Natural killer cell treated with Interleukin-12 subunit alpha and Interleukin-12 subunit beta and Interleukin-15 and Interleukin-18, amount 100 ng/mL, for 72 hours (primary cell): Measurements from ENCODE around the gene CTNNA1. TPM values are rescaled to one million over a fixed set of nuclear protein-coding genes. Genes with fewer than 3 reads are reported as not detected.

Source experiments
- ATAC-seq, 2 donors: fragments of 150-1000 bp; cut with Tn5 transposase in 1 of 2; sonication (Bioruptor Pico), chemical (Tn5 transposase) in 1 of 2; 2 replicates each; pipeline ENCODE4 v1.10.0; 2021
- DNase-seq: peaks from one replicate; pipeline ENCODE4 v3.0.0; 2022; ENCODE audit warnings: low spot score
- H3K27ac Mint-ChIP-seq, 2 donors: 1 replicate in 1 of 2; 2 replicates in 1 of 2; pipeline ENCODE4 v1.8.0; 2022; ENCODE audit warnings: mixed read lengths in 2 of 2, mild to moderate bottlenecking in 1 of 2, moderate library complexity in 1 of 2
- H3K27me3 Mint-ChIP-seq, 2 donors: 1 replicate in 1 of 2; 2 replicates in 1 of 2; pipeline ENCODE4 v1.8.0; 2022; ENCODE audit warnings: mixed read lengths in 2 of 2
- H3K36me3 Mint-ChIP-seq: one replicate; pipeline ENCODE4 v1.8.0; 2022; ENCODE audit warnings: mixed read lengths
- H3K4me1 Mint-ChIP-seq, 2 donors: 1 replicate in 1 of 2; 2 replicates in 1 of 2; pipeline ENCODE4 v1.8.0; 2022; ENCODE audit warnings: low read depth in 2 of 2, mixed read lengths in 2 of 2, mild to moderate bottlenecking in 1 of 2
- H3K4me3 Mint-ChIP-seq: one replicate; pipeline ENCODE4 v1.8.0; 2022; ENCODE audit warnings: mixed read lengths
- H3K9me3 Mint-ChIP-seq: 2 replicates; pipeline ENCODE4 v1.8.0; 2022; ENCODE audit warnings: mixed read lengths
- total RNA-seq, 2 donors: library from RNA; stranded (reverse); gene quantifications; one replicate each; pipeline ENCODE4 v1.2.3, GENCODE V29; 2022

The CTNNA1 gene
- total RNA-seq, 2 donors from 2014 or later: 50.6 to 65.8 TPM

DNA sequence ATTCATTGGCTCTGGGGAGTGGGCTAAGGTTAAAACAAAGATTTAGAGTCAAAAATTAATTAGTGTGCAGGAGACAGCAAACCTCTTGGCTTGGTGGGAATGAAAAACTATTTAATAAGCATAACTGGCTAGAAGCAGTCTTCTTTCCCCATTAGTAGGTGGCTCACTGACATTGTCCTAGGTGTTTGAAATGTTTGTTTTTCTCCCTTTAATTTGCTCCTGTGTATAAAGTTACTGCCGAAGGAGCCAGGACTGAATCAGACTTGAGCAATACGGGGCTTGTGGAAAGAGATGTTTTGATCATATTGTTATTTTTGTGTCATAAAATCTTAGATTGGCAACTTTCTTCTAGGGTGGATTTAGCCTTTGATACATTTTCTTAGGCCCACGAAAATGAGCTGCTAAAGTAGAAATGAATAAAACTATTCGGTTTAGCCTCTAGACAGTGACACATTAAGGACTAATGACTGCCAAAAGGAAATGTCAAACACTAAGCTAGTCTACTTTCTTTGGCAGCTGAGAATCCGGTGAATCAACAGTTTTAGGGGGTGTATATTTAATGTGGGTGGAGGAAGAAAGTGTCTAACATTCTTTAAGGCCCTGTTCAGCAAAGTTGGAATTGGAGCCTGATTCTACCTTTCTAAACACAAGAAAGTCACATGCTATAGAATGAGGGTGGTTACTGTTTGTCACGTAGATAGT is 91.7 kb downstream of the CTNNA1 start:
- H3K27ac Mint-ChIP-seq: no peak overlapping the region
- no peak for DNase-seq
- ATAC-seq: no peak
- no peaks in the 10 kb centered on the region for H3K9me3 Mint-ChIP-seq
- H3K4me3 Mint-ChIP-seq: no peak overlapping the region
- no peaks in the 10 kb centered on the region for H3K27me3 Mint-ChIP-seq
- H3K36me3 Mint-ChIP-seq: no peaks in the 10 kb centered on the region
- peaks cover 12 to 14% of the 10 kb centered on the region in 2 donors for H3K4me1 Mint-ChIP-seq

DNA sequence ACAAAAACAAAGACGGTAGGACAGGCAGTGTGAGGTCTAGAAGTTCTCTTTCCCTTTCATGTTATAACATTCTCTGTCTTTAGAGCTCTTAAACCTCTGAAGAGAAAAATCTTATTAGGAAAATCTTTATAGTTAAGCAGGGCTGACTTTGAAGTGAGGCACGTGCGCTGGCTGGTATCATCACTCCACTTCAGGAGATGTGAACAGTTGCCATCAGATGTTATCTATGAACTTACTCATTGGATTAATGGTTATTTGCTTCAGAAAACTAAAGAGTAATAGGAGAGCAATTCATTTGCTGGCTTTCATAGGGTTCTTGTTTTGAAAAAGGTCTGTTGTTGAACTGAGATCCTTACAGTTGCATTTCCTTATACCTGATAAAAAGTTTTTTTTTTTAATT is 96.2 kb downstream of the CTNNA1 start:
- DNase-seq (no peak), ATAC-seq (no peak)
- Mint-ChIP-seq H3K9me3 (no peaks in the 10 kb centered on the region), H3K27ac (no peak overlapping the region), H3K36me3 (no peaks in the 10 kb centered on the region), H3K27me3 (no peaks in the 10 kb centered on the region), H3K4me1 (peaks cover 12 to 23% of the 10 kb centered on the region in 2 donors), H3K4me3 (no peak overlapping the region)

DNA sequence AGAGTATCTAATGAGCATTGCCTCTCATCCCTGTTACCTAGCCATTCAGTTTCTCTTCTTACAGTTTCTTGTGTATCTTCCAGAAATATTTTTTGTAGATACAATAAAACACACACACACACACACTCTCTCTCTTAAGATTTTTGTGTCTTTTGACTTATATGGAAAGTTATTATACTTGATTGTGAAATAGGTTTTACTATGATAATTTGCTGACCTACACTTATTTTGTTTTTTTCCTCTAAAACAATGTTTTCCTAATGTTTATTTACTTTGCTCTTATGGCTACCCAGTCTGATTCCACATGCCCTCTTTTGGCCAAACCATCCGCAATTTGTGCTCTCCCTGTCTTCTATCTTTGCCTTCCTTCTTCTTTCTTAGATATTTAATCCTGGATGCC is 96.7 kb downstream of the CTNNA1 start:
- Mint-ChIP-seq H3K27me3 (no peaks in the 10 kb centered on the region), H3K9me3 (no peaks in the 10 kb centered on the region), H3K36me3 (no peaks in the 10 kb centered on the region), H3K4me1 (peaks cover 12 to 23% of the 10 kb centered on the region in 2 donors), H3K27ac (no peak overlapping the region), H3K4me3 (no peak overlapping the region)
- DNase-seq (no peak), ATAC-seq (no peak)

DNA sequence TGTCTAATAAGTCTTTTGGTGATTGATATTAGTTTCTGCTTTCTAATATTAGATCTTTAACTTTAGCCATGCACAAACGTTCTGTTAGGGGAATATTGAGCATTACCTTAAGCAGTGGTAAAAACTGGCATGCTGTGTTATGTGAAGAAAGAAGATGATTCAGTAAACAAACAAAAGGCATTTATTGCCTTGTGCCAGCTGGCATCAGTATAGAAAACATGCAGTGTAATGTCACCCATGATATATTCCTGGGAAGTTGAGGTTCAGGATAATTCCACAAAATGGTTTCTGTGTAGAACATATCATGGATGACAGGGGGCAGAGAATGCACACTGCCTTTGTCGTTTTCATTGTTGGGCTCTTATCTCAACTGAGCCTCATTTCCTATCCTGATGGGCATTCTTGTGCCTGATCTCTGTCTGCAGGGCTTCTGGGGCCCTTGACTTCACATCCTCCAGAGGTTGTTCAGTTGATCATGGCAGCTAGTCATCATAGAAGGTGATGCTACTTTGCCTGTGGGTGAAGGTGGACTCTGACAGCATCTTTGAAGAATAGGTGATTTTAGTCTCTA is 97.7 kb downstream of the CTNNA1 start:
- Mint-ChIP-seq H3K4me3 (no peak overlapping the region), H3K9me3 (no peaks in the 10 kb centered on the region), H3K4me1 (peaks cover 12 to 23% of the 10 kb centered on the region in 2 donors), H3K36me3 (no peaks in the 10 kb centered on the region), H3K27ac (no peak overlapping the region), H3K27me3 (no peaks in the 10 kb centered on the region)
- DNase-seq: no peak
- no peak for ATAC-seq

DNA sequence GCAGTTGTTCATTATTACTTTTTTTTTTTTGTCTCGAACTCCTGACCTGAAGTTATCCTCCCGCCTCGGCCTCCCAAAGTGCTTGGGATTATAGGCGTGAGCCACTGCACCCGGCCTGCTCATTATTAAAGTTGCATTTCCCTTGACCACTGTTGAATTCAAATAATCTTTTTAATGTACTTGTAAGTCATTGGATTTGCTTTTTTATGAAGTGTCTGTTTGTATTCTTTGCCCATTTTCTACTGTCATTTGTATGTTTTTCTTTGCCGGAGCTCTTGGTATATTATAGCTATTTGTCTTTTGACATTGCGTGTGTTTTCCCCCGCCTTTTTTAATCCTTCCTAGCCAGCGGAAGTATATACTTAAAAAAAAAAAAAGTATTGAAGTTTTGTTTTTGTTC is 99.9 kb downstream of the CTNNA1 start:
- DNase-seq (no peak), ATAC-seq (no peak)
- H3K27me3 Mint-ChIP-seq: no peaks in the 10 kb centered on the region
- H3K4me3 Mint-ChIP-seq: no peak overlapping the region
- H3K36me3 Mint-ChIP-seq: no peaks in the 10 kb centered on the region
- no peak overlapping the region for H3K27ac Mint-ChIP-seq
- H3K9me3 Mint-ChIP-seq: no peaks in the 10 kb centered on the region
- peaks cover 4 to 17% of the 10 kb centered on the region in 2 donors for H3K4me1 Mint-ChIP-seq

DNA sequence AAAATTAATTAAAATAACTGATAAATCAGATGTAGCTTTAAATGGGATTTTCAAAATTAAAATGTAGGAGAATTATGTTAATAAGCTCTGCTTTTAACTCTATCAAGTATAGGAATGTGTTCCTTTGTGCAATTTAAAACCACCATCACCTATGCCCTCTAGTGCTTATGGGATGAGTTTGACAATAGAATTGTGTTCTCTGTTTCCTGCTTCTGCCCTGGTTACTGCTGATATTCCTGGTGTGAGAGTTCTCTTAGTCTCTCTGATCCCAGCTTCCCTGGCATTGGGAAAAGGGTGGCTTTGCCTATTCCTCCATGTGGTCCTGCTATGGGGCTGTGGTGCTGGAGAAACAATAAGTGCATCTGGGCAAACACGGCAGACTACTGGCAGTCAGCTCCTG is 113.8 kb downstream of the CTNNA1 start:
- DNase-seq (no peak), ATAC-seq (no peak)
- Mint-ChIP-seq H3K9me3 (peaks cover 5% of the 10 kb centered on the region), H3K27me3 (peaks cover 0 to 12% of the 10 kb centered on the region in 2 donors), H3K4me3 (no peak overlapping the region), H3K4me1 (peaks cover 0 to 9% of the 10 kb centered on the region in 2 donors), H3K27ac (no peak overlapping the region), H3K36me3 (peaks cover 7% of the 10 kb centered on the region)

DNA sequence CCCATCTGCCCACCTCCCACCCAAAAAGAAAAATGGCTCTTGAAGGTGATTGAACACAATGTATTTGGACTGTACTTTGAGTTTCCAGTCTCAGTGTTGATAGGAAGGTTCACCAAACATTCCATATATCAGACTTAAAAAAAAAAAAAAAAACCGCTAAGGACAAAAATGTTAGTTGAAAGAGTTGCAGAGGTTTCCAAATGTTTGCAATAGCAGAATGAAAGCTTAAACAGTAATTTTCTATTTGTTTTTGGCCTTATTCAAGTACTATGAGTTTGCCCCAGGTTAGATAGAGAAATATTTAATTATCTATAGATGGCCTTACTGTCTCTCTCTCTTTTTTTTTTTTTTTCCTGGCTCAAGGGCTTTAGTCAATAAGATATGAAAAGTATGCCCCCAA is 115.8 kb downstream of the CTNNA1 start:
- no peak overlapping the region for H3K27ac Mint-ChIP-seq

DNA sequence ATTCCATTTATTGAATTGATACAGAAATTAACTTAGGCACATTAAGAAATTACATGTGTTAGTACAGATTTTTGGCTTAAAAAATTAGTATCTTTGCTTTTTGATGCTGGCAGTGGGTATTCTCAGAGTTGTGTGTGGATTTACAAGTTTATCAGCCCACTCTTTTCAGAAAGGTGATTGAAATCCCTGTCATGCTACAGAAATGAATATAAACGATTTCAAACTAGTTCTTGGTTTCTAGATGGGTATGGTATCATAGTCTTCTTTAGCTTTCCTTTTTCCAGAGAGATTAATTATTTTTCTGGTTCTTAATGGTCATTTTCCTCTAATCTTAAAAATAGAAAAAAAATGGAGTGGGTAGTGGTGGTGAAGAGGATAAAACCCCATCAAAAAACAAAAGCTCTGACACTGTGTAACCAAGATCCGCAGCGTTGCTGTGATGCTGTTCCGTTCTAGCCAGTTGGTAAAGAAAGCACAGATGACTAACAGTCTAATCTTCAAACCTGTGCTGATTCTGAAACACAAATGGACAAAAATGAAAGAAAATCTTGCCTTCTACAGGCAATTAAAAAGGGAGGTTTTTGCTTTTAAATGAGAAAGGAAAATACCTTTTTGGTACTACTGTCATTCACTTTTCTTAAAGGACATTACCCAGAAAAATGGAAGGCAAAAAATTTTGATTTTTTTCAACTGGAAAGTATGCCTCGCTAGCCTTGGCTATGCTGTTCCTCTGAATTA is 116.7 kb downstream of the CTNNA1 start:
- DNase-seq: no peak
- H3K9me3 Mint-ChIP-seq: no peaks in the 10 kb centered on the region
- no peak overlapping the region for H3K27ac Mint-ChIP-seq
- no peaks in the 10 kb centered on the region for H3K36me3 Mint-ChIP-seq
- peaks cover 0 to 9% of the 10 kb centered on the region in 2 donors for H3K4me1 Mint-ChIP-seq
- H3K27me3 Mint-ChIP-seq: peaks cover 0 to 12% of the 10 kb centered on the region in 2 donors
- ATAC-seq: no peak
- no peak overlapping the region for H3K4me3 Mint-ChIP-seq

More for the DNA sequence above, 115.8 kb downstream of the CTNNA1 start:
- ATAC-seq (no peak), DNase-seq (no peak)
- Mint-ChIP-seq H3K27me3 (peaks cover 0 to 12% of the 10 kb centered on the region in 2 donors), H3K4me1 (peaks cover 0 to 9% of the 10 kb centered on the region in 2 donors), H3K9me3 (no peaks in the 10 kb centered on the region), H3K4me3 (no peak overlapping the region), H3K36me3 (peaks cover under 1% of the 10 kb centered on the region)

DNA sequence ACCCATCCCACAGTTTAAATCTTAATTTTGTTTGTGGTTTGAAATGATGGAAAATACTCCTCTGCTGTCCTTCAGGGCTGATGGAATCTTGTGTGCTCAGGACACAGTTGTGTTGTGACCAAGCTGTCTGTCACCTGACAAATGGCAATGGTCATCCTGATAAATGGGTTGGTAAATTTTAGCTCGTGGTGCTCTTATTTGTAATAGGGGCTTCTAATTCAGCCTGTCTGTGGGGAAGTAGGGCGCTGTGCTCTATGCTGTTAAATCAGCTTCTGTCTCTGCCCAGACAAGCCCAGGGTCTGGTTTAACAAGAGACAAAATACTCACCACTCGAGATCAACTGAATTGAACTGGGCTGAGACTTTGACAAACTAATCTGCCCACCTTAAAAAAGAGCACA is 117.4 kb downstream of the CTNNA1 start:
- peaks cover 0 to 12% of the 10 kb centered on the region in 2 donors for H3K27me3 Mint-ChIP-seq
- H3K36me3 Mint-ChIP-seq: no peaks in the 10 kb centered on the region
- DNase-seq (no peak), ATAC-seq (no peak)
- no peak overlapping the region for H3K27ac Mint-ChIP-seq
- H3K4me1 Mint-ChIP-seq: peaks cover 3 to 9% of the 10 kb centered on the region in 2 donors
- H3K9me3 Mint-ChIP-seq: no peaks in the 10 kb centered on the region
- no peak overlapping the region for H3K4me3 Mint-ChIP-seq

DNA sequence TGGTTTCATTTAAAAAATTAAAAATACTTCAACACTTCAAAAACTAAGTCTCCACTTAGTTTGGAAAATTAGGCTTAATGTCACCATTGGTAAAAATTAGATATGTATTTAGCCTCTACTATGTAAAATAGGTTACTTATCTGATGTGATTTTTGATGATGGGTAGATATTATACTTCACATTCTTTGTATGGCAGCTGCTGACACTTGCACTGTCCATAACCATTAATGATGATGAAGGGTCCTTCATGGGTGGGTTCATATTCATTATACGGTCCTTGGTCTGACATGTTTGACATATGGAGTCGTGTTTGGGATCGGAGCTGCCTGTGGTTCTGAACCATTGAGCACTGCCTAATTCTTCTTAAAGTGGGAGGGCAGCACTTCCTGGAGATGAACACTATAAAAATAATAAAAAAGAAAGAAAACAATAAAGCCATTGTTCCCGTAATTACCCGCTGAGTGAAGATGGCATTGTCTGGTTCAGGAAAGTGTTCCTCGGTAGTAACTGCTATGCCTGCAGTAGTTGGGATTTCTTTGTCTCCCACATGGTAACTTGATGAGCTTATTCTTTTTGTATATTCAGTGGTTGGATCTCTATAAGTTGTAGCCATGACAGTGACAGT is 119.7 kb downstream of the CTNNA1 start:
- no peaks in the 10 kb centered on the region for H3K36me3 Mint-ChIP-seq
- peaks cover 0 to 12% of the 10 kb centered on the region in 2 donors for H3K27me3 Mint-ChIP-seq
- H3K27ac Mint-ChIP-seq: no peak overlapping the region
- H3K4me1 Mint-ChIP-seq: peaks cover 4 to 9% of the 10 kb centered on the region in 2 donors
- no peak for ATAC-seq
- H3K4me3 Mint-ChIP-seq: no peak overlapping the region
- H3K9me3 Mint-ChIP-seq: no peaks in the 10 kb centered on the region
- no peak for DNase-seq

DNA sequence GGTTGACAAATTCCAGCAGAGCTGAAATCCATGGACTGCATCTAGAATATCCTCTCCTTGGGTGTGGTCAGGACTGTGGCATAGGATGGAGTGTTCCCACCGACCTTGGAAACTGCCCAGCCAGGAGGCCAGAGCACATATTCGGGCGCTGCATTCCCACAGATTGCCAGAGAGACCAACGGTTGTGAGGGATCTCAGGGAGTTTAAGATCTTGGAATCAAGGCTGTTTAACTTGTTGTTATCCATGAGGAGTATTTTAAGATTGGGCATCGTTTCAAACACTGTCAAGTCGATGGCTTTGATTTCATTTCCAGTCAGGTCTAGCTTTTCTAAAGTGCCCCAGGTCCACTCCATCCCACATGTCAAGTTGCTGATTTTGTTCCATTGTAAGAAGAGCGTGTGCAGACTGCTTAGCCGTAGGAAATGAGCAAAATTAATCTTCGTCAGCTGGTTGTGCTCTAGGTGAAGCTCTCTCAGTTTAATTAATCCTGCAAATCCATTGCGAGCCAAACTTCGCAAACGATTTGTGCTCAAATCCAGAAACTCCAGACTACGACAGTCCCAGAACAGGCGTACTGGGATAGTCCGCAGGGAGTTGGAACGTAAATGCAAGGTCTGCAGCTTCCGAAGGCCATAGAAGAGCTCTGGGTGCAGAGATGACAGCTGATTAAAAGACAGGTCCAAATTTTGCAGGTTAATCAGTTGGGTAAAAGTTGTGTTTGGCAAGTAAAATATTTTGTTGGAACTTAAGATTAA is 120.4 kb downstream of the CTNNA1 start:
- H3K36me3 Mint-ChIP-seq: no peaks in the 10 kb centered on the region
- H3K27me3 Mint-ChIP-seq: peaks cover 0 to 12% of the 10 kb centered on the region in 2 donors
- no peaks in the 10 kb centered on the region for H3K9me3 Mint-ChIP-seq
- no peak overlapping the region for H3K4me3 Mint-ChIP-seq
- DNase-seq (no peak), ATAC-seq (no peak)
- H3K27ac Mint-ChIP-seq: no peak overlapping the region
- H3K4me1 Mint-ChIP-seq: peaks cover 4 to 9% of the 10 kb centered on the region in 2 donors

DNA sequence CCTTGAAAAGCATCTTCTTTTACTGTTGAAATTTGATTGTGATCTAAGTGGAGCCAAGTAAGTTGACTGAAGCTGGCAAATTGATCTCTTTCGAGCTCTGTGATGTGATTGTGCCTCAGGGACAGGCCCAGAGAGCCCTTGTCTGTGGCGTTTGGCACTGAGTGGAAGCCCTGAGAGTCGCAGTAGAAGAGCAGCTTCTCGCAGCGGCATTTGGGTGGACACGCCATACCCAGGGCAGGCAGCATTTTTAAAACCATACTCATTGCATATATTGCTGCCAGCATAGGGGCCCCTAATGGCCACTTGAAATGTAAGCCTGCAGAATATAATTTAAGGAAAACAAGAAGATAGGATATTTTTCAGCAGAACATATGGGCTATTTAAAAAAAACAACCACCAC is 121.0 kb downstream of the CTNNA1 start:
- no peak for ATAC-seq
- no peaks in the 10 kb centered on the region for H3K36me3 Mint-ChIP-seq
- DNase-seq: no peak
- no peak overlapping the region for H3K27ac Mint-ChIP-seq
- peaks cover 4 to 9% of the 10 kb centered on the region in 2 donors for H3K4me1 Mint-ChIP-seq
- peaks cover 0 to 12% of the 10 kb centered on the region in 2 donors for H3K27me3 Mint-ChIP-seq
- no peak overlapping the region for H3K4me3 Mint-ChIP-seq
- no peaks in the 10 kb centered on the region for H3K9me3 Mint-ChIP-seq

DNA sequence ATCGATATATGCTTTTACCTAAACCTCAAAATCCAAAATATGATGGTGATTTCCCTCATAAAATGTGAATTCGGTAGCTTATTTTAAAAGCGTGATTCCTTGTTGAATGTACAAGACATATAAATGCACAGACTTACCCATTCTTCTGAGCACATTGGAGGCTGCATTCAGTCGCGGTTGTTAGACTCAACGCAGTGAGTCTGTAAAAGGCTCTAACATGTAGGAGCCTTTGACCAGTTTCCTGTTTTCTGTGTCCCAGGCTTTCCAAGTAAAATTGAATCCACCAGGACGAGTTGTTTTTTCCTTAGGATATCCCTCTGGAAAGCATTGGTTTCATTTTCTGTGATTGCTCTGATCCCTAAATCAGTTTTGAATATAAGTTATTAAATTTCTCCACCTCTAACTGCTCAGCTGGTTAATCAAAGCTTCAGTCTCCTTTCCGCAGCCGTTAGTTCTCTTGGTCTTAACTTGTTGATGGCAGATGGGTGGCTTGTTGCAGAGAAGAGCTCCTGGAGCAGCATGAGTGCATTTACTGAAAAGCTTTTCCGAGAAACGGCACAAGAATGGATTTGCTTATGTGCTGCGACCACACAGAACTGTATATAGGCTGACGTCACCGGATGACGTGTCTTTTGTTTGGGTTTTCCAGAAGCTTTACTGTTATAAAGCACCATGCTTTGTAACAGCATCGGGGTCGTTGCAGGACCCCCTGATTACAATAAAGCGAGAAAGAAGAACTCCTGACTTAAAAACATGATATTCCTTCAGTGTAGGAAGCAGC is 121.7 kb downstream of the CTNNA1 start, which contains the start of gene LRRTM2:
Gene LRRTM2, minus strand, starts transcription at position 565 of the 781 bp plus-strand sequence. Its CDS starts 424 bp downstream, at position 141.
- Mint-ChIP-seq H3K36me3 (no peaks in the 10 kb centered on the region), H3K4me1 (peaks cover 4 to 6% of the 10 kb centered on the region in 2 donors), H3K27ac (no peak within 1 kb of the TSS), H3K27me3 (peaks cover 0 to 12% of the 10 kb centered on the region in 2 donors), H3K4me3 (no peak within 1 kb of the TSS), H3K9me3 (no peaks in the 10 kb centered on the region)
- DNase-seq (no peak), ATAC-seq (no peak)
